ENCODE results near the gene FBXW12.

DNA sequence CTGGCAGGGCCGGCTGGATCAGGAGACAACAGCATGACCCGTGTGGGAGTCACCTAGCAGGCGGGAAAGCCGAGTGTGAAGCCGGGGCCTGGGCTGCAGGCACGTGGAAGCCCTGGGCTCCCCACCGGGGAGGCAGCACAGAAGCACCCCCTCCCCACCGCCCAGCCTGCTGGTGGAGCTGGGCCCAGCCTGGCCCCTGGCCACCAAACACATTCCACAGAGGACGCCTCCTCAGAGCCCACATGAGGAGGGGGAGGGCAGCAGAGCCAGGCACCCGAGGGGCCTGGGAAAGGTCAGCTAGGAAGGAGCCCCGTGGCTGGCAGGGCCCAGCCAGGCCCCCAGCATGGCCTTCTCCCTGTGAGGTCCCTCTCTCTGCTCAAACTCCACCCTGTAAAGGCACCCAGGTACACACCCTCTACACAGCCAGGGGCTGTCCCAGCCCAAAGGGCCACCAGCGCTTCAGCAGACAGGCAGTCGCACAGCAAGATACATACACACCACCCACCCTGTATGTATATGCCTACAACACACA lies 53.3 kb downstream of the FBXW12 start:
- TF ChIP-seq POLR2A (IDR thresholded peaks at IDR 0.05) (no peak), POLR2AphosphoS5 (IDR thresholded peaks at IDR 0.05) (no peak)
- TF ChIP-seq, protein P1, sequence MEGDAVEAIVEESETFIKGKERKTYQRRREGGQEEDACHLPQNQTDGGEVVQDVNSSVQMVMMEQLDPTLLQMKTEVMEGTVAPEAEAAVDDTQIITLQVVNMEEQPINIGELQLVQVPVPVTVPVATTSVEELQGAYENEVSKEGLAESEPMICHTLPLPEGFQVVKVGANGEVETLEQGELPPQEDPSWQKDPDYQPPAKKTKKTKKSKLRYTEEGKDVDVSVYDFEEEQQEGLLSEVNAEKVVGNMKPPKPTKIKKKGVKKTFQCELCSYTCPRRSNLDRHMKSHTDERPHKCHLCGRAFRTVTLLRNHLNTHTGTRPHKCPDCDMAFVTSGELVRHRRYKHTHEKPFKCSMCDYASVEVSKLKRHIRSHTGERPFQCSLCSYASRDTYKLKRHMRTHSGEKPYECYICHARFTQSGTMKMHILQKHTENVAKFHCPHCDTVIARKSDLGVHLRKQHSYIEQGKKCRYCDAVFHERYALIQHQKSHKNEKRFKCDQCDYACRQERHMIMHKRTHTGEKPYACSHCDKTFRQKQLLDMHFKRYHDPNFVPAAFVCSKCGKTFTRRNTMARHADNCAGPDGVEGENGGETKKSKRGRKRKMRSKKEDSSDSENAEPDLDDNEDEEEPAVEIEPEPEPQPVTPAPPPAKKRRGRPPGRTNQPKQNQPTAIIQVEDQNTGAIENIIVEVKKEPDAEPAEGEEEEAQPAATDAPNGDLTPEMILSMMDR (IDR thresholded peaks at IDR 0.05 in 8 of 11, conservative IDR thresholded peaks at IDR 0.05 in 3 of 11): no peak
